GM20000 (cell line): ENCODE data around the gene WDR36.

ENCODE experiments used
- DNase-seq: peaks from one replicate; pipeline ENCODE4 v3.0.0; 2012; ENCODE audit warnings: low spot score
- CTCF ChIP-seq: IDR thresholded peaks from 2 replicates; pipeline ENCODE4 v1.5.1; 2012; ENCODE audit warnings: mild to moderate bottlenecking, control low read depth; ENCODE audit errors: extremely low read depth, missing control alignments

The WDR36 gene

DNA sequence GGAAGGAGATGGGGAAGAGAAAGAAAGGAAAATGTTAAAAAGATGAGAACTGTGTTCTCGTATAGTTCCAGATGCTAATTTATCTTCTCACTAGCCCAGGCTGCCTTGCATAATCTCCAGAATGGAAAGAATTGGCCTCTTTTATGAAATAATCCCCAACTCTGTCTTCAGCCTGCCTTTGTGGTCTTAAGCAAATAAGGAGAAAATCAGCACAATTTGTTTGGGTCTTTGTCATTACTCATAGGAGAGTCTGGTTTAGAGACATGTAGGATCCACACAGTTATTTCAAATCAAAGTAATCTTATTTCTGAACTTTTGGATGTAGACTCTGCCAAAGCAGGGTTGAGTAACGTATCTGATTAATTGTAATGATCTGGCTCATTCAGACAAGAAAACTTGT, 81.3 kb downstream of the WDR36 start:
- TF ChIP-seq CTCF = no peak
- no peak for DNase-seq
